Islet of Langerhans (tissue), 1 donor: Measurements from ENCODE around the gene WDR64.

Experiments
- FAIRE-seq: peaks from one replicate; lab custom pipeline; 2011; peaks lifted over from hg19 to GRCh38; lab: Jason Lieb, UNC

WDR64 gene

GRCh38 chr1:241738284-241739078 lies 86.4 kb downstream of the WDR64 start:
- FAIRE-seq = no peak

DNA sequence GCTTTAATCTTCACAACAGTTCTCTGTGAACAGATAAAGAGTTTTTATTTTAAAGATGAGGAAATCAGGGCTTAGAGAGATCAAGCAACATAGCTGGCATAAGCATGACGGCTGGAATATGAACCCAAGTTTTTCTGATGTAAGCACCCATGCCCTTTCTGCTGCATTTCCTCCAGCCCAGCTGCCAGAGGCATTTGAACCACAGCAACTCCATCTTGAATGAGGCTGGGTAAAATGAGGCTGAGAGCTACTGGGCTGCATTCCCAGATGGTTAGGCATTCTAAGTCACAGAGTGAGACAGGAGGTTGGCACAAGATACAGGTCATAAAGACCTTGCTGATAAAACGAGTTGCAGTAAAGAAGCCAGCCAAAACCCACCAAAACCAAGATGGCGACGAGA lies 90.0 kb downstream of the WDR64 start:
- no peak for FAIRE-seq

DNA sequence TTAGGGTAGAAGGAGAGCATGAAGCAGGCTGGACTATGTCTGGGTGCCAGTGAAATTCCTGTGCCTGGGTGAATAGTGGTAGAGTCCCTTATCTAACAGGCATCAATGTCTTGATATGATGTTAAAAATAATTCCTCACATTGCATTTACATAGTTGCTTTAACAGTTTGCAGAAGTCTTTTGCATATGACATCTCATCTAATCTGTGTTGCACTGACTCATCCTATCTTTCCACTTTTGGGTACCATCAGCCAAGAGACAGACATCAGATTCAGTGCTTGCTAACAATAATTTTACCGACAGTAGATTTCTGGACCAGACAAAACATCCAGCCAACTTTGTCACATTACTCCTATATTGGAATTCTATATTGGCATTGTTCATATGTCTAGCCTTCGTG lies 92.5 kb downstream of the WDR64 start:
- no peak for FAIRE-seq

GRCh38 chr1:241747992-241748391 lies 95.9 kb downstream of the WDR64 start:
- no peak for FAIRE-seq

GRCh38 chr1:241749041-241749944 lies 97.2 kb downstream of the WDR64 start:
- FAIRE-seq = no peak

DNA sequence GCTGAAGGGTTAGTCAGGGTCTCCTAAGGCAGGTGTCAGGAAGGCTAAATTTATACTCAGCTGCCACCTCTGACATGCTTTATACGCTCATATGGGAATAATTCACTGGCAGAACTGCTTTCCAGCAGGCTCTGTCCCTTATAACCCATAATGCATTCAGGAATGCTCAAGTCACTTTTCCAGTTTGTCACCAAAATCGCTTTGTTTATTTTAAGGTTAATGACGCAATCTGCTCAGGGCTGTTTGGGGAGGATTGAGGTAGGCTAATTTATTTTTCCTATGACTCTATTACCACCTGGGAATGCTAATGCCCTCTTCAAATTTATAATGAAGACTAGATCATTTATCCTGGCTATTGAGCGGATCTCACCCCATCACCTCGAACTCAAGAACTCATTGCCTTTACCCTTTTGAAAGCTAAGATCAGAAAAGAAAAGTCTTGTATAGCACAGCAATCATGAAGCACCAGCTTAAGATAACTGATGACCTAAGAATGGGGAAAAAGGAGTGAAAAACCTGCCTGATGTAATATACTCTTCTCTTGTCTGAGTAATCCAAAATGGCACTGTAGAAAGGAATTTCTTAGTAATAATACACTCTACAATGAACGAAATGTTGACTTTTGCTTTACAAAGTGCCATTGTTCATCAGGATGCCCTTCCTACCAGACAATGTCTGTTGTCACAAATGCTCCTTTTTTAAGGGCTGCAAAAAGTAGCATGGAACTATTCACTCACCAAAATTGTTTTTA lies 98.0 kb downstream of the WDR64 start:
- no peak for FAIRE-seq

DNA sequence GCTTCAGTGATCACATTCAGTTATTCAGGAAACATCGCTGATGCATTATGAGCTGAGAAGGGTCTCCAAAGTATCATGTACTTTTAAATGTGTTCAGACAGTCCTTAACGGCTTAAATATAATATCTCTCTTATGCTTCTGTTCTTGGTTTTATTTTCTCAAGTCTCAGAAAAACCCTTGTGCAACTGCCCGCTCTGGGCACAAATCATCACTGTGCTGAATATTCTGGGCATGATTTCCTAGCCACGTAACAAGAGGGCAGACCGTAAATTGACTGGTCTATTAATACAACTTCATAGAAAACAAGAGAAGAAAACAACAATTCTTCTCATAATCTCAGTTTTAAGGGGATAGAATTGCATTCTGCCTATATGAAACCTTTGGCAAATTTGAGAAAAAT lies 99.4 kb downstream of the WDR64 start:
- no peak for FAIRE-seq

DNA sequence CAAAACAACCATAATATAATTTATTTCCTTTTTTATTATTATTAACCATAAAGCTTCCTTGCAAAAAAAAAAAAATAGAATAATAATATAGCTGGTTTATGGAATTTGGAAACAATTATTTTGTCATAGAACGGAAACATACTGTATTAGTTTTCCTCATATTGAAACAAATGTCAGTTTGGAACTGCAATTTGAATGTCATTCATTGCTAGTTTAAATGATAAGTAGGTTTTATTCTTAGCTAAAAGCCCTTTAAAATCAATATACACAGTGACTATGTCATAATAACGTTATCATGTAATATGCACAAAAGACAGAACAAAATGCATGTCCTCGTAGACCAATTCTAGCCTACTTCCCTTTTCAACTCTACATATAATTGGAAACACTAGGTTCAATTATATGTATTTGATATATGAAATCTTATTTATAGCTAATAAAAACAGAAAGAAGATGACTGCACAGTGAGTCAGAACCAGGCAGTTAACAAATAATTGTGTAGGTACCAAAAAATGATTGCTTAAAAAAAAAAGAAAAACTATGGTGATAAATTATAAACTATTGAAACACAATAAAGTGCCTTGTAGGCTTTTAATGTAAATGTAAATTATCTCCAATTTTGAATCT lies 110.7 kb downstream of the WDR64 start:
- no peak for FAIRE-seq

DNA sequence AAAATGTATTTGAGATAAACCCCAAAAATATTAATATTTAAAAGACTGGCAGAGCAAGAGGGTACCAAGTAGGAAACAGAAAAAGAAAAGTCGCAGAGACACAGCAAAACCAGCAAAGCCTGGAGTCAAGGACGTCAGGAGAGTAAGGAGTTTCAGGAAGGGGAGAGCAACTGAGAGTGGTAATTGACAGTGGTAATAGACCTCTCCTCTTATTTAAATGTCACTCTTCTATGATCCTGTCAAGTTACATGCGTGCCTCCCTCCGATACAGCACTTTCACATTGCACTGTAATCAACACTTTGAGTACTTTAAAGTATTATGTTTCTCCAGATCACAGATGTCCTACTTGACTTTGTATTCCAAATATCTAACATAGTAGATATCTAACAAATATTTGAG lies 113.3 kb downstream of the WDR64 start:
- FAIRE-seq = no peak

- FAIRE-seq = no peak
Observed at GRCh38 chr1:241767737-241768136, 115.7 kb downstream of the WDR64 start.

- FAIRE-seq = no peak
Observed at GRCh38 chr1:241770115-241770514, 118.0 kb downstream of the WDR64 start.

GRCh38 chr1:241771117-241771516 lies 119.0 kb downstream of the WDR64 start:
- no peak for FAIRE-seq

GRCh38 chr1:241772932-241773500 lies 120.9 kb downstream of the WDR64 start:
- no peak for FAIRE-seq

DNA sequence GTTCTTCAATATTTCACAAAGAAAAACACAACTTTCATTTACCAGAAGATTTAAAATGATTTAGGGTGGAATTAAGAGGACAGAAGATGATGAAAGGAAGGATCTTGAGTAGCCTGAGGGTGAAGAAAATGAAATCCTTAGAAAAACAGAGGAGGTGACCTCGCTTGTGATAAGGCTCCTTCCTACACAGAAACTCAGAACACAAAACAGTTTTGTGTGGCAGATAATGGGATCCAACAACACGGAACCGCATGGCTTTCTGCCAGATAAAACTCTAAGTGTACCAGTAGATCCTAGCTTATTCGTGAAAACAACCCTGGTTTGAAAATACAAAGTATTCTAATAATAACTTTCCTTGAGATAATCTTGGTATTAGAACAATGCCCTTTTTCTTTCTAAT lies 121.9 kb downstream of the WDR64 start:
- FAIRE-seq = no peak

DNA sequence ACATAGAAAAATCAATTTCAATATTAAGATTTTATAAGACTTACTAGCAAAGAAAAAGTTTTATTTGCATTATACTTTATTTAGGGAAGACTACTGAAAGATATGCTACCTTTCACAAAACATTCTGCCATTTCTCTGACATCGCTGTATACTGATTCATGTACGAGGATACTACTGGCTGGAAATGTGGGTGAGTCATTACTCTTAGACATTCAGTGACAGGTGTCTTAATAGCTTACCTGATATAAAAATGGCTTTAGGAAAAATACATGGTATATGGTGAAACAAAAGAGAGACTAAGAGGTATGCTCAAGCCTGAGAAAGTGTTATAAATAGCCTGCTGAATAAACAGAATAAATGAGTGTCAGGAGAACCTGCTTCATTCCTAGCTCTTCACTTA lies 122.9 kb downstream of the WDR64 start:
- FAIRE-seq = no peak

DNA sequence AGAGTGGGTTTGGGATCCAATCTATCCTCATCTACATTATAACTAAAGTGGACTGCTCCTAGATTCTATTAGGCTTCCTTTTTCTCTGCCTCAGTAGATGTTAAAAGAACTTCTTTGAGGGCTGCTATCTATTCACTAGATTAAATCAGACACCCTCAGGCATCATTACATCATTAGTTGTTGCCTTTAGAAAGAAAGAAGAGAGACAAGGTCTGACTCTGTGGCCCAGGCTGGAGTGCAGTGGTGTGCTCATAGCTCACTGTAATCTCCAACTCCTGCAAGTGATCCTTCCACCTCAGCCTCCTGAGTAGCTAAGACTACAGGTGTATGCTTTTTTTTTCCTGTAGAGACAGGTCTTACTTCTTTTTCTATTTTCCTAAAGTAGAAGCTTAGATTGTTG lies 124.8 kb downstream of the WDR64 start:
- FAIRE-seq = no peak

DNA sequence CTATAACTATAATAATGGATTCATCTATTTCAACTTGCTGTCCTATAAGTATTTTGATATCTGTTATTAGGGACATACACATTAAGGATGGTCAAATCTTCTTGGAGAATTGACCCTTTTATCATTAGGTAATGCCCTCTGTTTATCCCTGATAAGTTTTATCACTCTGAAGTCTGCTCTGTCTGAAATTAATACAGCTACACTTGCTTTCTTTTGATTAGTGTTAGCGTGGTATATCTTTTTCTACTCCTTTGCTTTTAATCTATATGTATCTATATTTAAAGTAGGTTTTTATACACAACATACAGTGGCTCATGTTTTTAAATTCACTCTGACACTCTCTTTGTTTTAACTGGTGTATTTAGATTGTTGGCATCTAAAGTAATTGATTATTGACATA lies 126.0 kb downstream of the WDR64 start:
- no peak for FAIRE-seq

DNA sequence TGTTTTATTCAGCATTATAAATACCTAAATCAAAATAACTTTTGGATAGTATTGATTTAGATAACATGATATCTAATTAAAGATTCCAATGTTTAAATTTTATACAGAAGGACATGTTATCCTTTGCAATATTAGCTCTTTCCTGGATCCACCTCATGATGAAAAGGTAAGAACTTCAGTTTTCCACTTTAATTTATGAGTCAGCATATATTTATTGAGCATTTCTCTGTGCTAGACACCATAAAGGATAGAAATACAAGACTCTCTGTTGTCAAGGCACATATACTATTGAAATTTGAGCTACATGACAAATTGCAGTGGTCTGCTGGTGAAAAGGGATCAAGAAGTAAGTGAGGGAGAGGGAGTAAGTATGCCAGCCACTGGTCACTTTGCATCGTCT lies 127.8 kb downstream of the WDR64 start:
- FAIRE-seq = no peak

GRCh38 chr1:241782396-241782795 lies 130.3 kb downstream of the WDR64 start:
- FAIRE-seq = no peak

- no peak for FAIRE-seq
Observed at GRCh38 chr1:241787691-241788090, 135.6 kb downstream of the WDR64 start.

DNA sequence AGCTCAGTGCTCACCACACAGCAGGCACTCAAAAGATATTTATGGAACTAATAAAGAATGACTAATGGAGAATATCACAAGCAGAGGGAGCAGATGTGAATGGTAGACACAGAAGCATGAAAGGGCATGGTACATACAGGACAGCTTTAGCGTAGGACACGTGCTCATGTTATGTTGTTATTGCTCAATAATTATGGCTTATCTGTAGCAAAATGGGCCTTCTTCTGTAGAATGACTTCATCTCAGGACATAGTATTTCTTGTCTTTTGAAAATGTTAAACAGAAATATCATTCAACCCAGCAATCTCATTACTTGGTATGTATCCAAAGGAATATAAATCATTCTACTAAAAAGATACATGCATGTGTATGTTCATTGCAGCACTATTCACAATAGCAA lies 137.0 kb downstream of the WDR64 start:
- FAIRE-seq = no peak

- FAIRE-seq = no peak
Observed at GRCh38 chr1:241799416-241799815, 147.3 kb downstream of the WDR64 start.
